Testis (tissue), 2 donors: ENCODE data around the gene RBBP6.
"Not testable (repeated sequence)": the region's sequence is repeated elsewhere in the genome, so short reads cannot be mapped to it uniquely, and the experiment has no call there.

Experiments
- POLR2A ChIP-seq: fragments of 450-650 bp; IDR thresholded peaks from one replicate; pipeline ENCODE4 v1.6.1; 2017; ENCODE audit warnings: antibody characterized with exemption, mild to moderate bottlenecking, moderate library complexity
- TF ChIP-seq, protein P1 (sequence below), 3 experiments: fragments of 450-650 bp in 2 of 3; fragments of 200-600 bp in 1 of 3; sonication (generic) in 1 of 3; IDR thresholded peaks; one replicate each; pipeline ENCODE4 v1.5.1; 2016 to 2019; ENCODE audit warnings: antibody characterized with exemption in 3 of 3, mild to moderate bottlenecking in 2 of 3, moderate library complexity in 1 of 3

DNA sequence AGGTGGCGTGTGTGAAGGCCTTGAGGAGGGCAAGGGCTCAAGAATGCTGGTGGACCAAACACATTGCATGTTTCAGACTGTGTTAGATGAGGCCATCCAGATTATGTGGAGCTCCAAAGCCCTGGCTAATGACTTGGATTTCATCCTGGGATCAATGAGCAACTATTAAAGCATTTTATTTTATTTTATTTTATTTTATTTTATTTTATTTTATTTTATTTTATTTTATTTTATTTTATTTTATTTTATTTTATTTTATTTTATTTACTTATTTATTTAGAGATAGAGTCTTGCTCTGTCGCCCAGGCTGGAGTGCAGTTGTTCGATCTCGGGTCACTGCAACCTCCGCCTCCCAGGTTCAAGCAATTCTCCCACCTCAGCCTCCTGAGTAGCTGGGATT, 73.9 kb downstream of the RBBP6 start:
- TF ChIP-seq, protein P1, sequence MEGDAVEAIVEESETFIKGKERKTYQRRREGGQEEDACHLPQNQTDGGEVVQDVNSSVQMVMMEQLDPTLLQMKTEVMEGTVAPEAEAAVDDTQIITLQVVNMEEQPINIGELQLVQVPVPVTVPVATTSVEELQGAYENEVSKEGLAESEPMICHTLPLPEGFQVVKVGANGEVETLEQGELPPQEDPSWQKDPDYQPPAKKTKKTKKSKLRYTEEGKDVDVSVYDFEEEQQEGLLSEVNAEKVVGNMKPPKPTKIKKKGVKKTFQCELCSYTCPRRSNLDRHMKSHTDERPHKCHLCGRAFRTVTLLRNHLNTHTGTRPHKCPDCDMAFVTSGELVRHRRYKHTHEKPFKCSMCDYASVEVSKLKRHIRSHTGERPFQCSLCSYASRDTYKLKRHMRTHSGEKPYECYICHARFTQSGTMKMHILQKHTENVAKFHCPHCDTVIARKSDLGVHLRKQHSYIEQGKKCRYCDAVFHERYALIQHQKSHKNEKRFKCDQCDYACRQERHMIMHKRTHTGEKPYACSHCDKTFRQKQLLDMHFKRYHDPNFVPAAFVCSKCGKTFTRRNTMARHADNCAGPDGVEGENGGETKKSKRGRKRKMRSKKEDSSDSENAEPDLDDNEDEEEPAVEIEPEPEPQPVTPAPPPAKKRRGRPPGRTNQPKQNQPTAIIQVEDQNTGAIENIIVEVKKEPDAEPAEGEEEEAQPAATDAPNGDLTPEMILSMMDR (IDR thresholded peaks at IDR 0.05): not testable (repeated sequence)
- TF ChIP-seq POLR2A: not testable (repeated sequence)
